Measurements from ENCODE around the gene ARL17A.
A peak's percentile ranks its signal among the peaks of the same experiment; 100 is the strongest.
"Not testable (repeated sequence)": the region's sequence is repeated elsewhere in the genome, so short reads cannot be mapped to it uniquely, and the experiment has no call there.

Gene ARL17A

GRCh38 chr17:46579083-46580075 is at the start of gene ARL17A:
Gene ARL17A (minus strand): TSS chr17:46579691. CDS start chr17:46576322, 3,369 bp downstream.
- peak; percentile 100 for FAIRE-seq

- FAIRE-seq: not testable (repeated sequence)
Observed at GRCh38 chr17:46628753-46629436, 49.4 kb upstream of the ARL17A start.

- not testable (repeated sequence) for FAIRE-seq
Observed at GRCh38 chr17:46627452-46627851, 48.0 kb upstream of the ARL17A start.

GRCh38 chr17:46624726-46625125 is 45.2 kb upstream of the ARL17A start:
- FAIRE-seq: not testable (repeated sequence)

- FAIRE-seq: peak; percentile 11
Observed at GRCh38 chr17:46623790-46624189, 44.3 kb upstream of the ARL17A start.

GRCh38 chr17:46618975-46619374 is 39.5 kb upstream of the ARL17A start:
- FAIRE-seq: peak; percentile 64

- not testable (repeated sequence) for FAIRE-seq
Observed at GRCh38 chr17:46617121-46617520, 37.6 kb upstream of the ARL17A start.

- FAIRE-seq: not testable (repeated sequence)
Observed at GRCh38 chr17:46613876-46614275, 34.4 kb upstream of the ARL17A start.

GRCh38 chr17:46611304-46611703 is 31.8 kb upstream of the ARL17A start:
- FAIRE-seq: not testable (repeated sequence)

GRCh38 chr17:46603125-46603524 is 23.6 kb upstream of the ARL17A start:
- not testable (repeated sequence) for FAIRE-seq

GRCh38 chr17:46600767-46601166 is 21.3 kb upstream of the ARL17A start:
- not testable (repeated sequence) for FAIRE-seq

GRCh38 chr17:46598344-46598931 is 18.9 kb upstream of the ARL17A start:
- peak; percentile 77 for FAIRE-seq

GRCh38 chr17:46591332-46591731 is 11.8 kb upstream of the ARL17A start:
- FAIRE-seq: not testable (repeated sequence)

GRCh38 chr17:46590157-46591146 is 11.0 kb upstream of the ARL17A start, which contains the start of gene NSF:
Gene NSF (plus strand): TSS chr17:46590669. CDS start chr17:46590776, 107 bp downstream.
- not testable (repeated sequence) for FAIRE-seq

GRCh38 chr17:46585444-46585843 is 6.0 kb upstream of the ARL17A start:
- FAIRE-seq: not testable (repeated sequence)

GRCh38 chr17:46580082-46580481 is 591 bp upstream of the ARL17A start:
- not testable (repeated sequence) for FAIRE-seq

GRCh38 chr17:46571796-46572195 is 7.7 kb downstream of the ARL17A start:
- not testable (repeated sequence) for FAIRE-seq

GRCh38 chr17:46566980-46567379 is 12.5 kb downstream of the ARL17A start:
- not testable (repeated sequence) for FAIRE-seq

GRCh38 chr17:46566284-46566683 is 13.2 kb downstream of the ARL17A start:
- not testable (repeated sequence) for FAIRE-seq

GRCh38 chr17:46560048-46560447 is 19.4 kb downstream of the ARL17A start:
- FAIRE-seq: not testable (repeated sequence)

- not testable (repeated sequence) for FAIRE-seq
Observed at GRCh38 chr17:46559155-46559554, 20.3 kb downstream of the ARL17A start.

GRCh38 chr17:46548607-46549006 is 30.9 kb downstream of the ARL17A start:
- FAIRE-seq: not testable (repeated sequence)
